Left renal cortex interstitium (tissue), 4 donors: ENCODE measurements around the gene XXYLT1. TPM values are rescaled to one million over a fixed set of nuclear protein-coding genes. Genes with fewer than 3 reads are reported as not detected.

Experiments
- DNase-seq, 4 donors: peaks; one replicate each; pipeline ENCODE4 v3.0.0-alpha.2; 2013; ENCODE audit warnings: low read depth in 4 of 4, low spot score in 2 of 4, missing footprints in 1 of 4
- polyA plus RNA-seq, 4 donors: library from polyadenylated mRNA; unstranded; fragments of 120-200 nt; gene quantifications; one replicate each; pipeline ENCODE4 v1.2.1, GENCODE V29; 2013; ENCODE audit not compliant: insufficient read length in 4 of 4

XXYLT1 gene
- polyA plus RNA-seq, 4 donors = 25.6 to 36.9 (median 30.8) TPM

- no peak for DNase-seq
These were observed 251.6 kb downstream of the XXYLT1 start for GRCh38 chr3:195019335-195019734.

Other genes starting within 250 kb of the XXYLT1 start
- 10 to 100 TPM; 26.6 to 41.1 (median 33.5) TPM for gene ACAP2, start 171.9 kb upstream of the XXYLT1 start, polyA plus RNA-seq